C4-2B (cell line): ENCODE measurements around the gene APOC1.
"Not testable (repeated sequence)": the region's sequence is repeated elsewhere in the genome, so short reads cannot be mapped to it uniquely, and the experiment has no call there.

Experiments used
- H3K27ac ChIP-seq: fragments of 450-650 bp; 2 replicates; pipeline ENCODE4 v1.5.1; 2017
- ZFX ChIP-seq: fragments of 450-650 bp; IDR thresholded peaks from 2 replicates; pipeline ENCODE4 v1.6.1; 2017
- TF ChIP-seq, protein P1 (sequence below): fragments of 450-650 bp; conservative IDR thresholded peaks from 2 replicates; pipeline ENCODE4 v1.5.1; 2017; ENCODE audit warnings: mild to moderate bottlenecking

Gene APOC1

DNA sequence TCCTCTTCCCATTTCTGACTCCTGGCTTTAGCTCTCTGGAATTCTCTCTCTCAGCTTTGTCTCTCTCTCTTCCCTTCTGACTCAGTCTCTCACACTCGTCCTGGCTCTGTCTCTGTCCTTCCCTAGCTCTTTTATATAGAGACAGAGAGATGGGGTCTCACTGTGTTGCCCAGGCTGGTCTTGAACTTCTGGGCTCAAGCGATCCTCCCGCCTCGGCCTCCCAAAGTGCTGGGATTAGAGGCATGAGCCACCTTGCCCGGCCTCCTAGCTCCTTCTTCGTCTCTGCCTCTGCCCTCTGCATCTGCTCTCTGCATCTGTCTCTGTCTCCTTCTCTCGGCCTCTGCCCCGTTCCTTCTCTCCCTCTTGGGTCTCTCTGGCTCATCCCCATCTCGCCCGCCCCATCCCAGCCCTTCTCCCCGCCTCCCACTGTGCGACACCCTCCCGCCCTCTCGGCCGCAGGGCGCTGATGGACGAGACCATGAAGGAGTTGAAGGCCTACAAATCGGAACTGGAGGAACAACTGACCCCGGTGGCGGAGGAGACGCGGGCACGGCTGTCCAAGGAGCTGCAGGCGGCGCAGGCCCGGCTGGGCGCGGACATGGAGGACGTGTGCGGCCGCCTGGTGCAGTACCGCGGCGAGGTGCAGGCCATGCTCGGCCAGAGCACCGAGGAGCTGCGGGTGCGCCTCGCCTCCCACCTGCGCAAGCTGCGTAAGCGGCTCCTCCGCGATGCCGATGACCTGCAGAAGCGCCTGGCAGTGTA, 6.2 kb upstream of the APOC1 start:
- no peak for TF ChIP-seq ZFX
- TF ChIP-seq, protein P1, sequence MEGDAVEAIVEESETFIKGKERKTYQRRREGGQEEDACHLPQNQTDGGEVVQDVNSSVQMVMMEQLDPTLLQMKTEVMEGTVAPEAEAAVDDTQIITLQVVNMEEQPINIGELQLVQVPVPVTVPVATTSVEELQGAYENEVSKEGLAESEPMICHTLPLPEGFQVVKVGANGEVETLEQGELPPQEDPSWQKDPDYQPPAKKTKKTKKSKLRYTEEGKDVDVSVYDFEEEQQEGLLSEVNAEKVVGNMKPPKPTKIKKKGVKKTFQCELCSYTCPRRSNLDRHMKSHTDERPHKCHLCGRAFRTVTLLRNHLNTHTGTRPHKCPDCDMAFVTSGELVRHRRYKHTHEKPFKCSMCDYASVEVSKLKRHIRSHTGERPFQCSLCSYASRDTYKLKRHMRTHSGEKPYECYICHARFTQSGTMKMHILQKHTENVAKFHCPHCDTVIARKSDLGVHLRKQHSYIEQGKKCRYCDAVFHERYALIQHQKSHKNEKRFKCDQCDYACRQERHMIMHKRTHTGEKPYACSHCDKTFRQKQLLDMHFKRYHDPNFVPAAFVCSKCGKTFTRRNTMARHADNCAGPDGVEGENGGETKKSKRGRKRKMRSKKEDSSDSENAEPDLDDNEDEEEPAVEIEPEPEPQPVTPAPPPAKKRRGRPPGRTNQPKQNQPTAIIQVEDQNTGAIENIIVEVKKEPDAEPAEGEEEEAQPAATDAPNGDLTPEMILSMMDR = no peak
- no peak overlapping the region for H3K27ac ChIP-seq

DNA sequence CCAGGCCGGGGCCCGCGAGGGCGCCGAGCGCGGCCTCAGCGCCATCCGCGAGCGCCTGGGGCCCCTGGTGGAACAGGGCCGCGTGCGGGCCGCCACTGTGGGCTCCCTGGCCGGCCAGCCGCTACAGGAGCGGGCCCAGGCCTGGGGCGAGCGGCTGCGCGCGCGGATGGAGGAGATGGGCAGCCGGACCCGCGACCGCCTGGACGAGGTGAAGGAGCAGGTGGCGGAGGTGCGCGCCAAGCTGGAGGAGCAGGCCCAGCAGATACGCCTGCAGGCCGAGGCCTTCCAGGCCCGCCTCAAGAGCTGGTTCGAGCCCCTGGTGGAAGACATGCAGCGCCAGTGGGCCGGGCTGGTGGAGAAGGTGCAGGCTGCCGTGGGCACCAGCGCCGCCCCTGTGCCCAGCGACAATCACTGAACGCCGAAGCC, 5.6 kb upstream of the APOC1 start:
- TF ChIP-seq ZFX = no peak
- TF ChIP-seq, protein P1 = no peak
- no peak overlapping the region for H3K27ac ChIP-seq

- H3K27ac ChIP-seq = no peak overlapping the region
- no peak for TF ChIP-seq ZFX
- TF ChIP-seq, protein P1 = no peak
These were observed 4.6 kb upstream of the APOC1 start for GRCh38 chr19:44909775-44910174.

DNA sequence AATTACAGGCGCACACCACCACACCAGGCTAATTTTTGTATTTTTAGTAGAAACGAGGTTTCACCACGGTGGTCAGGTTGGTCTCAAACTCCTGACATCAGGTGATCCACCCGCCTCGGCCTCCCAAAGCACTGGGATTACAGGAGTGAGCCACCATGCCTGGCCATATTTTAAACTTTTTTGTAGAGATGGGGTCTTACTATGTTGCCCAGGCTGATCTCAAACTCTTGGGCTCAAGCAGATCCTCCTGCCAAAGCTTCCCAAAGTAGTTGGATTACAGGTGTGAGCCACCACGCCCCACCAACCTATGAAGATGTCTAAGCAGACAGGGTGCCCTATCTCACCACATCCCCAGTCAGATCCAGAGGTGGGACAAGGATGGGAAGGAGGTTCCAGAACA, 2.5 kb upstream of the APOC1 start:
- H3K27ac ChIP-seq = not testable (repeated sequence)

- no peak overlapping the region for H3K27ac ChIP-seq
These were observed 1.6 kb upstream of the APOC1 start for GRCh38 chr19:44912854-44913253.

GRCh38 chr19:44913512-44914432, 636 bp upstream of the APOC1 start:
- H3K27ac ChIP-seq = not testable (repeated sequence)

More at GRCh38 chr19:44912854-44913253, 1.6 kb upstream of the APOC1 start:
- no peak for TF ChIP-seq ZFX
- TF ChIP-seq, protein P1 = no peak

DNA sequence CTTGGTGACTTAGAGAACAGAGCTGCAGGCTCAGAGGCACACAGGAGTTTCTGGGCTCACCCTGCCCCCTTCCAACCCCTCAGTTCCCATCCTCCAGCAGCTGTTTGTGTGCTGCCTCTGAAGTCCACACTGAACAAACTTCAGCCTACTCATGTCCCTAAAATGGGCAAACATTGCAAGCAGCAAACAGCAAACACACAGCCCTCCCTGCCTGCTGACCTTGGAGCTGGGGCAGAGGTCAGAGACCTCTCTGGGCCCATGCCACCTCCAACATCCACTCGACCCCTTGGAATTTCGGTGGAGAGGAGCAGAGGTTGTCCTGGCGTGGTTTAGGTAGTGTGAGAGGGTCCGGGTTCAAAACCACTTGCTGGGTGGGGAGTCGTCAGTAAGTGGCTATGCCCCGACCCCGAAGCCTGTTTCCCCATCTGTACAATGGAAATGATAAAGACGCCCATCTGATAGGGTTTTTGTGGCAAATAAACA, 9.9 kb downstream of the APOC1 start:
- H3K27ac ChIP-seq = no peak overlapping the region
- TF ChIP-seq, protein P1 = no peak
- TF ChIP-seq ZFX = no peak

GRCh38 chr19:44925114-44925891, 10.9 kb downstream of the APOC1 start:
- H3K27ac ChIP-seq = no peak overlapping the region
- TF ChIP-seq ZFX = no peak
- TF ChIP-seq, protein P1 = no peak

- H3K27ac ChIP-seq = not testable (repeated sequence)
These were observed 12.1 kb downstream of the APOC1 start for GRCh38 chr19:44926245-44927077.
